Measurements from ENCODE around the gene RFFL.

RFFL gene

DNA sequence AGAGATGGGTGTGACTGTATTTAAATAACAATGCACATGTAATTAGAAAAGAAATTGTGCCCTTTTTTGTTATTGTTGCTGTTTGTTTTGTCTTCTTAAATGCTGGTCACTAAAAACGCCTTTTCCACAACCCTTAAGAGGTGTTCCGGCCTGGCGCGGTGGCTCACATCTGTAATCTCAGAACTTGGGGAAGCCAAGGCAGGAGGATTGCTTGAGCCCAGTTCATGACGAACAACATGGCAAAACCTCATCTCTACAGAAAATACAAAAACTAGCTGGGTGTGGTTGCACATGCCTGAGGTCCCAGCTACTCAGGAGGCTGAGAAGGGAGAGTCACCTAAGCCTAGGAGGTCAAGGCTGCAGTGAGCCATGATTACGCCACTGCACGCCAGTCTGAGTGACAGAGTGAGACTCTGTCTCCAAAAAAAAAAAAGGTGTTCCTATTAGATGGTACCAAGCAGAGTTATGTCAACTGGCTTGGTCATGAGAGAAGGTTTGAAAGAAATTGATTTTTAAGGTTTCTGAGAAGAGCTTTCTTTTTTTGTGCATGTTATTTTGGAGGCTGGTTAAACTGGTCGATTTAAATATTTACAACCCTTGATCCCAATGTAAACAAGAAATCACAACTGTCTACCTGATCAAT, 23.5 kb upstream of the RFFL start:
- Histone ChIP-seq H3K9me3 (ENCODE audit: low read length) (no peaks in the 10 kb centered on the region), H4K20me1 (ENCODE audit: insufficient read depth, low read length) (no peaks in the 10 kb centered on the region), H3K4me3 (ENCODE audit: low read depth, low read length, poor library complexity, severe bottlenecking) (no peak overlapping the region), H3K36me3 (ENCODE audit: insufficient read depth, low read length) (no peaks in the 10 kb centered on the region), H3K4me1 (ENCODE audit: insufficient read depth, low read length, severe bottlenecking) (peaks cover 25% of the 10 kb centered on the region), H3K9me2 (ENCODE audit: low read depth, low read length) (no peaks in the 10 kb centered on the region), H3F3A (ENCODE audit: insufficient read depth, low read length) (no peaks in the 10 kb centered on the region), H3K4me2 (ENCODE audit: low read length) (no peak overlapping the region), H3K79me2 (ENCODE audit: insufficient read depth, low read length) (no peaks in the 10 kb centered on the region), H2AFZ (ENCODE audit: low read length) (no peak overlapping the region), H3K27me3 (ENCODE audit: insufficient read depth, low read length) (no peaks in the 10 kb centered on the region), H3K27ac (ENCODE audit: low read depth, low read length, poor library complexity, severe bottlenecking) (no peak overlapping the region), H3K9ac (ENCODE audit: low read length) (no peak overlapping the region)
- TF ChIP-seq, protein P1, sequence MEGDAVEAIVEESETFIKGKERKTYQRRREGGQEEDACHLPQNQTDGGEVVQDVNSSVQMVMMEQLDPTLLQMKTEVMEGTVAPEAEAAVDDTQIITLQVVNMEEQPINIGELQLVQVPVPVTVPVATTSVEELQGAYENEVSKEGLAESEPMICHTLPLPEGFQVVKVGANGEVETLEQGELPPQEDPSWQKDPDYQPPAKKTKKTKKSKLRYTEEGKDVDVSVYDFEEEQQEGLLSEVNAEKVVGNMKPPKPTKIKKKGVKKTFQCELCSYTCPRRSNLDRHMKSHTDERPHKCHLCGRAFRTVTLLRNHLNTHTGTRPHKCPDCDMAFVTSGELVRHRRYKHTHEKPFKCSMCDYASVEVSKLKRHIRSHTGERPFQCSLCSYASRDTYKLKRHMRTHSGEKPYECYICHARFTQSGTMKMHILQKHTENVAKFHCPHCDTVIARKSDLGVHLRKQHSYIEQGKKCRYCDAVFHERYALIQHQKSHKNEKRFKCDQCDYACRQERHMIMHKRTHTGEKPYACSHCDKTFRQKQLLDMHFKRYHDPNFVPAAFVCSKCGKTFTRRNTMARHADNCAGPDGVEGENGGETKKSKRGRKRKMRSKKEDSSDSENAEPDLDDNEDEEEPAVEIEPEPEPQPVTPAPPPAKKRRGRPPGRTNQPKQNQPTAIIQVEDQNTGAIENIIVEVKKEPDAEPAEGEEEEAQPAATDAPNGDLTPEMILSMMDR (IDR thresholded peaks at IDR 0.05; ENCODE audit: low read length): no peak
- TF ChIP-seq EZH2 (IDR thresholded peaks at IDR 0.05; ENCODE audit: borderline replicate concordance, low read length): no peak

DNA sequence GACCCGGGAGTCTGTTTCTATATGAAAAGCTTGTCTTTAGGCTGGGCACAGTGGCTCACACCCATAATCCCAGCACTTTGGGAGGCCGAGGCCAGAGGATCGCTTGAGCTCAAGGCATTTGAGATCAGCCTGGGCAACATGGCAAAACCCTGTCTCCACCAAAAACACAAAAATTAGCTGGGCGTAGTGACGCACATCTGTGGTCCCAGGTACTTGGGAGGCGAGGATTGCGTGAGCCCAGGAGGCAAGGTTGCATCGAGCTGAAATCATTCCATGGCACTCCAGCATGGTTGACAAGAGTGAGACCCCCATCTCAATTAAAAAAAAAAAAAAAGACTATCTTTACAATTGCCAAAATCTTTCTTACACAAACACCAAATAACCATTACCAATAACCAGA, 22.7 kb upstream of the RFFL start:
- Histone ChIP-seq H3K9ac (ENCODE audit: low read length) (no peak overlapping the region), H3K27ac (ENCODE audit: low read depth, low read length, poor library complexity, severe bottlenecking) (no peak overlapping the region), H3K36me3 (ENCODE audit: insufficient read depth, low read length) (no peaks in the 10 kb centered on the region), H3K79me2 (ENCODE audit: insufficient read depth, low read length) (no peaks in the 10 kb centered on the region), H2AFZ (ENCODE audit: low read length) (no peak overlapping the region), H3K9me3 (ENCODE audit: low read length) (no peaks in the 10 kb centered on the region), H3K4me1 (ENCODE audit: insufficient read depth, low read length, severe bottlenecking) (peaks cover 25% of the 10 kb centered on the region), H3F3A (ENCODE audit: insufficient read depth, low read length) (no peaks in the 10 kb centered on the region), H3K4me3 (ENCODE audit: low read depth, low read length, poor library complexity, severe bottlenecking) (no peak overlapping the region), H3K9me2 (ENCODE audit: low read depth, low read length) (no peaks in the 10 kb centered on the region), H3K4me2 (ENCODE audit: low read length) (no peak overlapping the region), H3K27me3 (ENCODE audit: insufficient read depth, low read length) (no peaks in the 10 kb centered on the region), H4K20me1 (ENCODE audit: insufficient read depth, low read length) (no peaks in the 10 kb centered on the region)
- TF ChIP-seq, protein P1 (IDR thresholded peaks at IDR 0.05; ENCODE audit: low read length): no peak
- TF ChIP-seq EZH2 (IDR thresholded peaks at IDR 0.05; ENCODE audit: borderline replicate concordance, low read length): no peak

DNA sequence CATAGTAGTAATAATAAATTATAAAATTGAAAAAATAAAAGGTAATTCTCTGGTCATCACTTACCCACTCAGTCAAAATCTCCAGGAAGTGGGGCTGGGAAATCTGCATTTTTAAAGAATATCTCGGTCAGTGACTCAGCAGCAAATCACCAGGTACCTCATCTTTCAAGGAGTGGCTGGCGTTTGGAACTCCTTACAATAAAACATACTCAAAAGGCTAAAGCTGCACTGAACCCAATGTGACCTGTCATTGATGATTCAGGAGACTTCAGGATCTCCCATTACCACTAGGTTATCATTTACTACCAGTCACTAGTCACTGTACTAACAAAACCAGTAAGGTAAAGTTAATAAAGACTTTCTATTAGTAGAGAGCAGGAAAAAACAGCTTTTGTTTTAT, 21.5 kb upstream of the RFFL start:
- no peaks in the 10 kb centered on the region for H3F3A ChIP-seq (ENCODE audit: insufficient read depth, low read length)
- peaks cover 23% of the 10 kb centered on the region for H3K4me1 ChIP-seq (ENCODE audit: insufficient read depth, low read length, severe bottlenecking)

More for the DNA sequence above, 21.5 kb upstream of the RFFL start:
- Histone ChIP-seq H3K4me2 (ENCODE audit: low read length) (no peak overlapping the region), H2AFZ (ENCODE audit: low read length) (no peak overlapping the region), H3K27me3 (ENCODE audit: insufficient read depth, low read length) (no peaks in the 10 kb centered on the region), H3K9ac (ENCODE audit: low read length) (no peak overlapping the region), H3K9me3 (ENCODE audit: low read length) (no peaks in the 10 kb centered on the region), H3K4me3 (ENCODE audit: low read depth, low read length, poor library complexity, severe bottlenecking) (no peak overlapping the region), H3K27ac (ENCODE audit: low read depth, low read length, poor library complexity, severe bottlenecking) (no peak overlapping the region), H3K36me3 (ENCODE audit: insufficient read depth, low read length) (no peaks in the 10 kb centered on the region), H3K79me2 (ENCODE audit: insufficient read depth, low read length) (no peaks in the 10 kb centered on the region), H3K9me2 (ENCODE audit: low read depth, low read length) (no peaks in the 10 kb centered on the region), H4K20me1 (ENCODE audit: insufficient read depth, low read length) (no peaks in the 10 kb centered on the region)
- no peak for TF ChIP-seq EZH2 (IDR thresholded peaks at IDR 0.05; ENCODE audit: borderline replicate concordance, low read length)
- TF ChIP-seq, protein P1 (IDR thresholded peaks at IDR 0.05; ENCODE audit: low read length): no peak
